Hepatocyte (in vitro differentiated cells): ENCODE results near the gene ME3.

Experiments used
- EZH2 ChIP-seq: fragments of 200-600 bp; sonication (generic); IDR thresholded peaks from 2 replicates; pipeline ENCODE4 v1.6.1; 2016; ENCODE audit warnings: antibody characterized with exemption, mild to moderate bottlenecking, borderline replicate concordance
- TF ChIP-seq, protein P1 (sequence below): fragments of 200-600 bp; sonication (generic); IDR thresholded peaks from 2 replicates; pipeline ENCODE4 v1.5.1; 2016; ENCODE audit warnings: antibody characterized with exemption, mild to moderate bottlenecking; ENCODE audit not compliant: poor library complexity

- TF ChIP-seq EZH2: no peak
- TF ChIP-seq, protein P1, sequence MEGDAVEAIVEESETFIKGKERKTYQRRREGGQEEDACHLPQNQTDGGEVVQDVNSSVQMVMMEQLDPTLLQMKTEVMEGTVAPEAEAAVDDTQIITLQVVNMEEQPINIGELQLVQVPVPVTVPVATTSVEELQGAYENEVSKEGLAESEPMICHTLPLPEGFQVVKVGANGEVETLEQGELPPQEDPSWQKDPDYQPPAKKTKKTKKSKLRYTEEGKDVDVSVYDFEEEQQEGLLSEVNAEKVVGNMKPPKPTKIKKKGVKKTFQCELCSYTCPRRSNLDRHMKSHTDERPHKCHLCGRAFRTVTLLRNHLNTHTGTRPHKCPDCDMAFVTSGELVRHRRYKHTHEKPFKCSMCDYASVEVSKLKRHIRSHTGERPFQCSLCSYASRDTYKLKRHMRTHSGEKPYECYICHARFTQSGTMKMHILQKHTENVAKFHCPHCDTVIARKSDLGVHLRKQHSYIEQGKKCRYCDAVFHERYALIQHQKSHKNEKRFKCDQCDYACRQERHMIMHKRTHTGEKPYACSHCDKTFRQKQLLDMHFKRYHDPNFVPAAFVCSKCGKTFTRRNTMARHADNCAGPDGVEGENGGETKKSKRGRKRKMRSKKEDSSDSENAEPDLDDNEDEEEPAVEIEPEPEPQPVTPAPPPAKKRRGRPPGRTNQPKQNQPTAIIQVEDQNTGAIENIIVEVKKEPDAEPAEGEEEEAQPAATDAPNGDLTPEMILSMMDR: no peak
These were observed 82.4 kb downstream of the ME3 start for GRCh38 chr11:86589856-86590589.
